ENCODE data around the gene RASGRF1.

The RASGRF1 gene

GRCh38 chr15:79084308-79084968 is 6.1 kb downstream of the RASGRF1 start:
- Histone ChIP-seq H3K79me2 (ENCODE audit: control insufficient read depth, insufficient read depth, low read length, unreplicated experiment) (no peaks in the 10 kb centered on the region), H2AFZ (ENCODE audit: low read length, unreplicated experiment) (no peak overlapping the region), H3K4me1 (ENCODE audit: control insufficient read depth, insufficient read depth, low read length, unreplicated experiment) (no peaks in the 10 kb centered on the region), H3K4me3 (ENCODE audit: low read depth, low read length) (no peak overlapping the region), H3K27ac (ENCODE audit: low read depth, low read length) (no peak overlapping the region), H3K27me3 (ENCODE audit: insufficient read depth, low read length) (peaks cover 92% of the 10 kb centered on the region), H3K36me3 (ENCODE audit: insufficient read depth, low read length) (no peaks in the 10 kb centered on the region)

DNA sequence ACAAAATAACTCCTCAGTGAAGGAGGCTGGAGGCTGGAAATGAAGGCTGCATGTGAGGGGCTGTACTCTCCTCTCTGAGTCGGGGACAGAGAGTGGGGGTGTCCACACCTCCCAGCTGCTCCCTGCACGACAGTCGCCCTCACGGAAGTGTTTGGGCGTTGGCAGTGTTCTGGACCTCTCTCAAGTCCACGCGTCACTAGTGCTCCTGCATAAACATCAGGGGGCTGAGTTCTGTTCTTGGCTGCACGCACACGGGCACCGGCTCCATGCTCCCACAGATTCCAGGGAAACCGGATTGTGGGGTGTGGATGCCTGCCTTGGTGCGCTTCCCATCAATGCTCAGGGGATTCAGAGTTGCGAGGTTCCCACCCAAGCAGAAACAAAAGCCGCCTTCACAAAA is 7.4 kb downstream of the RASGRF1 start:
- Histone ChIP-seq H3K4me3 (ENCODE audit: low read depth, low read length) (no peak overlapping the region), H3K27me3 (ENCODE audit: insufficient read depth, low read length) (peaks cover 79% of the 10 kb centered on the region), H2AFZ (ENCODE audit: low read length, unreplicated experiment) (no peak overlapping the region), H3K79me2 (ENCODE audit: control insufficient read depth, insufficient read depth, low read length, unreplicated experiment) (no peaks in the 10 kb centered on the region), H3K4me1 (ENCODE audit: control insufficient read depth, insufficient read depth, low read length, unreplicated experiment) (no peaks in the 10 kb centered on the region), H3K36me3 (ENCODE audit: insufficient read depth, low read length) (no peaks in the 10 kb centered on the region), H3K27ac (ENCODE audit: low read depth, low read length) (no peak overlapping the region)

DNA sequence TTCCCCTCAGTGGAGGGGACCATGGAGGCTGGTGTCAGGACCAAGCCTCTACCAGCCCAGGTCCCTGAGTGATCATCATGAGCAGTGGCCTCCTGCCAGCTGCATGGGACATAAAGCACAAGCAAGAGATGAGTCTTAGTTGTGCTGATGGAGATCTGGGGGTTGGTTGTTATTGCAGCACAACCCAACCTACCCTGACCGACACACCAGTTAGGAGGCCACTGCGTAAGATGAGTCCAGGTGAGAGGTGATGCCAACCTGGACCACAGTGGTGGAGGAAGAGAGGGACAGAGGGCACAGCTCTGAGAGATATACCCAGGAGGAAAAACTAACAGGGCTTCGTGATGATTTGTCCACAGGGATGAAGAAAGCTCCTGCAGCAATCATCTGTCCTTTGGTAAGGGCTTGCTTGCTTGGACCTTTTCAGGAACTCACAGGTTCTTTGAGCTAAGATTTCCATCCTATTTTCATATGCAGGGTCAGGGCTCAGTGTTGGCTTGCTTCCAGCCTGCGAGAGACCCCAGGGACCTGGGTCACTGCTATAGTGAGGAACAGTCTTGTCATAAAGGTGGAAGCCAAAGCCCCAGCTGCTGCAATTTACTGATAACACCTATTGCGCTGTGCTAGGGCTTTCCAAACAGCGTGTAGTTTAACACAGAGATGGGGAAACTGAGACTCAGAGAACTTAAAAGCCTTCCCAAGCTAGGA is 8.1 kb downstream of the RASGRF1 start:
- Histone ChIP-seq H3K4me3 (ENCODE audit: low read depth, low read length) (no peak overlapping the region), H3K36me3 (ENCODE audit: insufficient read depth, low read length) (no peaks in the 10 kb centered on the region), H3K4me1 (ENCODE audit: control insufficient read depth, insufficient read depth, low read length, unreplicated experiment) (no peaks in the 10 kb centered on the region), H3K79me2 (ENCODE audit: control insufficient read depth, insufficient read depth, low read length, unreplicated experiment) (no peaks in the 10 kb centered on the region), H3K27ac (ENCODE audit: low read depth, low read length) (no peak overlapping the region), H3K27me3 (ENCODE audit: insufficient read depth, low read length) (peaks cover 73% of the 10 kb centered on the region), H2AFZ (ENCODE audit: low read length, unreplicated experiment) (no peak overlapping the region)

DNA sequence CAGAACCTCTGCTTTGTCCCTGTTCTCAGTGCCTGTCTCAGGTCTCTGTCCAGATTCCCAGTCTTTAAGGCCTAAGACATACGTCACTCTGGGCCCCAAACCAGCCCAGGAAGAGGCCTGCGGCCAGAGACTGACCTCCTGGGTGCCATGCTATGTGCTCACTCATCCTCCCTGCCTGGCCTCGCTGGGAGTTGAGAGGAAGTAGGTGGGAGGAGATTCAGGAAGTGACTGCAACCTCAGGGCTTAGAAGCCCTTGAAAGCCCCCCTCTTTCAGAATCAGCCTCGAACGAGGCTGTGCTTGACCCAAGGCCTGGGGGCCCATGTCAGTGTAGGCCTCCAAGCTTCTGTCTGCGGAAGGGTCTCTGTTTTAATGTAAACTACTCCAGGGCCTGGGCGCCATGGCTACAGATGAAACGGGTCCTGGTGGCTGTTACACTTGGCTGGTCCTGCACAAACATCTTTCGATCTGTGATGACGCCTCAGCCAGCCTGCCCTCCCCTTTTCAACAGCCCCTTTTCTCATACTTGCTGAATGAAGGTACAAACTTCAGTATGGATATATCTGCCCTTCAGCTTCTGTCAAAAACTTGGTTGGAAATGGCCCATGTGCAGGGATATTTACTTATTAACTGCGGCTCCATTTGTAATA is 11.7 kb downstream of the RASGRF1 start:
- H3K27me3 ChIP-seq (ENCODE audit: insufficient read depth, low read length): peaks cover 44% of the 10 kb centered on the region
- no peaks in the 10 kb centered on the region for H3K79me2 ChIP-seq (ENCODE audit: control insufficient read depth, insufficient read depth, low read length, unreplicated experiment)
- H2AFZ ChIP-seq (ENCODE audit: low read length, unreplicated experiment): no peak overlapping the region
- no peaks in the 10 kb centered on the region for H3K36me3 ChIP-seq (ENCODE audit: insufficient read depth, low read length)
- no peak overlapping the region for H3K4me3 ChIP-seq (ENCODE audit: low read depth, low read length)
- no peak overlapping the region for H3K27ac ChIP-seq (ENCODE audit: low read depth, low read length)
- H3K4me1 ChIP-seq (ENCODE audit: control insufficient read depth, insufficient read depth, low read length, unreplicated experiment): no peaks in the 10 kb centered on the region

DNA sequence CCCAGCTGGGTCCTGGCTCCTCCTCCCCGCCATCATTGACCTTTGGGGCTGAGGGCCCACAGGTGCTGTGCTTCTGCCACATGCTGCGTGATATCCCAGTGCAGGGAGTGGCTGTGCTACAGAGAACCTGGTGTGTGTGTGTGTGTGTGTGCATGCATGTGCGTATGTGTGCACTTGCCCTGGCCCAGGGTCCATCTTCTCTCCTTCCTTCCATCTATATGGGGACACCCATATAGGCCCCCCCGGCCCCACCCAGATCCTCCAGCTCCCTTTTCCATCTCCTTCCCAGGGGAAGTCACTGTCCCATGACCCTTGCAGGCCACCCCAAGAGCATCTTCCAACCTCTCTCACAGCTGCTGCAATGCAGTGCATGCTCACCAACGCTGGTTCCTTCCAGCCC is 12.6 kb downstream of the RASGRF1 start:
- no peaks in the 10 kb centered on the region for H3K36me3 ChIP-seq (ENCODE audit: insufficient read depth, low read length)
- no peak overlapping the region for H3K4me3 ChIP-seq (ENCODE audit: low read depth, low read length)
- no peaks in the 10 kb centered on the region for H3K79me2 ChIP-seq (ENCODE audit: control insufficient read depth, insufficient read depth, low read length, unreplicated experiment)
- H3K27me3 ChIP-seq (ENCODE audit: insufficient read depth, low read length): peaks cover 36% of the 10 kb centered on the region
- no peak overlapping the region for H3K27ac ChIP-seq (ENCODE audit: low read depth, low read length)
- no peak overlapping the region for H2AFZ ChIP-seq (ENCODE audit: low read length, unreplicated experiment)
- no peaks in the 10 kb centered on the region for H3K4me1 ChIP-seq (ENCODE audit: control insufficient read depth, insufficient read depth, low read length, unreplicated experiment)

GRCh38 chr15:79076661-79077060 is 13.9 kb downstream of the RASGRF1 start:
- Histone ChIP-seq H3K4me3 (ENCODE audit: low read depth, low read length) (no peak overlapping the region), H3K36me3 (ENCODE audit: insufficient read depth, low read length) (no peaks in the 10 kb centered on the region), H3K27me3 (ENCODE audit: insufficient read depth, low read length) (peaks cover 25% of the 10 kb centered on the region), H2AFZ (ENCODE audit: low read length, unreplicated experiment) (no peak overlapping the region), H3K27ac (ENCODE audit: low read depth, low read length) (no peak overlapping the region), H3K4me1 (ENCODE audit: control insufficient read depth, insufficient read depth, low read length, unreplicated experiment) (no peaks in the 10 kb centered on the region), H3K79me2 (ENCODE audit: control insufficient read depth, insufficient read depth, low read length, unreplicated experiment) (no peaks in the 10 kb centered on the region)

DNA sequence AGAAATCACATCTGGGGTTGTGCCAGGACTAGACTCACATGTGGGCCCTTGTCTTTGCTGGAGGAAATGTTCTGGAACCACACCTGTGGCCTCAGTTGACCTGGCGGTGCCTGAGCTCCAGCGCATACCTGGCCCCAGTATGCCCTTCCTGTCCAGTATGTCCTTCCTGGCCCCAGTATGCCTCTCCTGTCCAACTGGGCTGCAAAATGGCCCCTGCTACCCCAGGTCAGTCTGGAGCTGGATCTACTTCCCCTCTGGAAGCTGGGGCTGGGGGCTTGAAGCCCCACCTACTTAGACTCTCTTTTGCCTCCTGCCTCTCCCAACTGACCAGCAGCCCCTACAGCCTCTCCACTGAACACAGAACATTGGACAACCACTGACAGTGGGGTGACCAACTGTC is 15.3 kb downstream of the RASGRF1 start:
- H2AFZ ChIP-seq (ENCODE audit: low read length, unreplicated experiment): no peak overlapping the region
- no peaks in the 10 kb centered on the region for H3K36me3 ChIP-seq (ENCODE audit: insufficient read depth, low read length)
- H3K4me3 ChIP-seq (ENCODE audit: low read depth, low read length): no peak overlapping the region
- peaks cover 21% of the 10 kb centered on the region for H3K27me3 ChIP-seq (ENCODE audit: insufficient read depth, low read length)
- H3K79me2 ChIP-seq (ENCODE audit: control insufficient read depth, insufficient read depth, low read length, unreplicated experiment): no peaks in the 10 kb centered on the region
- H3K27ac ChIP-seq (ENCODE audit: low read depth, low read length): no peak overlapping the region
- H3K4me1 ChIP-seq (ENCODE audit: control insufficient read depth, insufficient read depth, low read length, unreplicated experiment): no peaks in the 10 kb centered on the region

DNA sequence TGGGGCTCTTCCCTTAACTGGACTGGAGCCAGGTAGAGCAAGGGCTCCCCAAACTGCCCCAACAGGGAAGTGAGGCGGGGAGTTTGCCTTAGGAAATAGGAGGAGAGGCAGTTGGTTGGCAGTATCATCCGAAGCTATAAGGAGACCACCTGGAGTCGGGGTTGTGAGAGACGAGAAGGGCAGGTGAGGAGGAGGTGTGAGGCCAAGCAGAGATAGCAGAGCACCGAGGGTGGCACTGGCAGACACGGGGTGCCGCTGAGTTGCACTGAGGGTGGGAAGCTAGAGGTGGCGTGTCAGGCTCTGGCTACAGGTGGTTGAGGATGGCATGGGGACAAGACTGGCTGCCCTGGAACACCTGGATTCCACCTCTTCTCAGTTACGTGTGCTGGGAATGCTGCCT is 17.2 kb downstream of the RASGRF1 start:
- Histone ChIP-seq H3K4me1 (ENCODE audit: control insufficient read depth, insufficient read depth, low read length, unreplicated experiment) (no peaks in the 10 kb centered on the region), H3K36me3 (ENCODE audit: insufficient read depth, low read length) (no peaks in the 10 kb centered on the region), H3K27ac (ENCODE audit: low read depth, low read length) (no peak overlapping the region), H3K4me3 (ENCODE audit: low read depth, low read length) (no peak overlapping the region), H3K79me2 (ENCODE audit: control insufficient read depth, insufficient read depth, low read length, unreplicated experiment) (no peaks in the 10 kb centered on the region), H3K27me3 (ENCODE audit: insufficient read depth, low read length) (peaks cover 16% of the 10 kb centered on the region; the same call in 1 of the 2 replicates), H2AFZ (ENCODE audit: low read length, unreplicated experiment) (no peak overlapping the region)

GRCh38 chr15:79071901-79072300 is 18.7 kb downstream of the RASGRF1 start:
- Histone ChIP-seq H3K4me3 (ENCODE audit: low read depth, low read length) (no peak overlapping the region), H3K4me1 (ENCODE audit: control insufficient read depth, insufficient read depth, low read length, unreplicated experiment) (no peaks in the 10 kb centered on the region), H2AFZ (ENCODE audit: low read length, unreplicated experiment) (no peak overlapping the region), H3K27ac (ENCODE audit: low read depth, low read length) (no peak overlapping the region), H3K79me2 (ENCODE audit: control insufficient read depth, insufficient read depth, low read length, unreplicated experiment) (no peaks in the 10 kb centered on the region), H3K27me3 (ENCODE audit: insufficient read depth, low read length) (peaks cover 16% of the 10 kb centered on the region; the same call in 1 of the 2 replicates), H3K36me3 (ENCODE audit: insufficient read depth, low read length) (no peaks in the 10 kb centered on the region)

DNA sequence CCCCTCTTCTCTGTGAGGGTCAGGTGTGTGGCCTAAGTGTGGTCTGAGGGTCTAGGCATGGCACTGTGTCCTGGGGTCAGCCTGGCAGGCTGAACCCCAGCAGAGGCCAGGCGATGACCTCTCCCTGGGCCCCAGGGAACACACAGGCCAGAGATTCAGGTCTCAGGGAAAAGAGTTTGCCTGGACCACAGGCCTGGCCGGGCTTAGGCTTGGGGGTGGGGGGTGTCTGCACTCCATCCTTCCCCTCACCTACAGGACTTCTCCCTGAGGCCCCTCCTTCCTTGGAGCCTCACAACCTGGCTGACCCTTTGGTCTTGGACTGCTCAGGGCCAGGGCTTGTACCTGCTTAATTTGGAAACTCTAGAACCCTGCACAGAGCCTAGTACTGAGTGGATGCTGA is 21.8 kb downstream of the RASGRF1 start:
- no peaks in the 10 kb centered on the region for H3K4me1 ChIP-seq (ENCODE audit: control insufficient read depth, insufficient read depth, low read length, unreplicated experiment)
- H3K27me3 ChIP-seq (ENCODE audit: insufficient read depth, low read length): peaks cover 21% of the 10 kb centered on the region
- H3K27ac ChIP-seq (ENCODE audit: low read depth, low read length): no peak overlapping the region
- H3K4me3 ChIP-seq (ENCODE audit: low read depth, low read length): no peak overlapping the region
- no peaks in the 10 kb centered on the region for H3K36me3 ChIP-seq (ENCODE audit: insufficient read depth, low read length)
- no peaks in the 10 kb centered on the region for H3K79me2 ChIP-seq (ENCODE audit: control insufficient read depth, insufficient read depth, low read length, unreplicated experiment)
- no peak overlapping the region for H2AFZ ChIP-seq (ENCODE audit: low read length, unreplicated experiment)

- H3K27ac ChIP-seq (ENCODE audit: low read depth, low read length): no peak overlapping the region
- H3K4me3 ChIP-seq (ENCODE audit: low read depth, low read length): no peak overlapping the region
- no peak overlapping the region for H2AFZ ChIP-seq (ENCODE audit: low read length, unreplicated experiment)
- H3K27me3 ChIP-seq (ENCODE audit: insufficient read depth, low read length): peaks cover 29% of the 10 kb centered on the region
- H3K79me2 ChIP-seq (ENCODE audit: control insufficient read depth, insufficient read depth, low read length, unreplicated experiment): no peaks in the 10 kb centered on the region
- H3K36me3 ChIP-seq (ENCODE audit: insufficient read depth, low read length): no peaks in the 10 kb centered on the region
- no peaks in the 10 kb centered on the region for H3K4me1 ChIP-seq (ENCODE audit: control insufficient read depth, insufficient read depth, low read length, unreplicated experiment)
Measured at GRCh38 chr15:79067969-79068368, 22.6 kb downstream of the RASGRF1 start.

Measured in ACC112 (cell line).